Fibroblast of lung (primary cell): Measurements from ENCODE around the gene ST8SIA6. TPM values are rescaled to one million over a fixed set of nuclear protein-coding genes. Genes with fewer than 3 reads are reported as not detected.

ENCODE experiments used
- DNase-seq, 2 donors: peaks; one replicate each; pipeline versions ENCODE4 v3.0.0 to v3.0.0-alpha.2; 2010; ENCODE audit warnings: low read depth in 2 of 2
- H2AFZ ChIP-seq: 2 replicates; pipeline ENCODE4 v1.5.1; 2012; ENCODE audit warnings: low read length, control low read depth, inconsistent platforms
- H3K27ac ChIP-seq: 2 replicates; pipeline ENCODE4 v1.5.1; 2011; ENCODE audit warnings: low read length, control low read depth; ENCODE audit not compliant: insufficient read depth
- H3K27me3 ChIP-seq: 2 replicates; pipeline ENCODE4 v1.5.1; 2011; ENCODE audit warnings: mild to moderate bottlenecking, low read length; ENCODE audit not compliant: control insufficient read depth, insufficient read depth
- H3K36me3 ChIP-seq: 2 replicates; pipeline ENCODE4 v1.5.1; 2011; ENCODE audit warnings: low read length; ENCODE audit not compliant: control insufficient read depth, insufficient read depth
- H3K4me1 ChIP-seq: 2 replicates; pipeline ENCODE4 v1.5.1; 2011; ENCODE audit warnings: low read length; ENCODE audit not compliant: control insufficient read depth, insufficient read depth; ENCODE audit errors: extremely low read depth
- H3K4me2 ChIP-seq: 2 replicates; pipeline ENCODE4 v1.5.1; 2011; ENCODE audit warnings: low read length, control low read depth; ENCODE audit not compliant: insufficient read depth; ENCODE audit errors: extremely low read depth
- H3K4me3 ChIP-seq, 4 experiments: fragments of 200-600 bp in 1 of 4; sonication (generic) in 1 of 4; replicated peaks in 1 of 4; 2 replicates each; pipeline ENCODE4 v1.5.1; 2011 to 2016; ENCODE audit warnings: low read length in 4 of 4, low read depth in 3 of 4, mild to moderate bottlenecking in 3 of 4, control low read depth in 2 of 4, inconsistent platforms in 1 of 4, mixed read lengths in 1 of 4; ENCODE audit not compliant: insufficient read depth in 1 of 4; ENCODE audit errors: control extremely low read depth in 1 of 4
- H3K79me2 ChIP-seq: 2 replicates; pipeline ENCODE4 v1.5.1; 2012; ENCODE audit warnings: mild to moderate bottlenecking, low read length, inconsistent platforms; ENCODE audit not compliant: control insufficient read depth, insufficient read depth
- H3K9ac ChIP-seq: 2 replicates; pipeline ENCODE4 v1.5.1; 2011; ENCODE audit warnings: mild to moderate bottlenecking, low read length, control low read depth; ENCODE audit not compliant: insufficient read depth
- H3K9me3 ChIP-seq: 2 replicates; pipeline ENCODE4 v1.5.1; 2012; ENCODE audit warnings: low read depth, low read length; ENCODE audit not compliant: control insufficient read depth, insufficient read depth
- H4K20me1 ChIP-seq: 2 replicates; pipeline ENCODE4 v1.5.1; 2011; ENCODE audit warnings: low read length; ENCODE audit not compliant: control insufficient read depth, insufficient read depth; ENCODE audit errors: extremely low read depth
- EZH2 ChIP-seq: IDR thresholded peaks from 2 replicates; pipeline ENCODE4 v1.5.1; 2012; ENCODE audit warnings: low read length, control low read depth, mild to moderate bottlenecking; ENCODE audit errors: missing control alignments
- polyA plus RNA-seq, 2 donors: library from polyadenylated mRNA; depleted of rRNA in 1 of 2; stranded (reverse) in 1 of 2; unstranded in 1 of 2; fragments of >200 nt; gene quantifications; 2 replicates each; pipeline ENCODE4 v1.2.1, GENCODE V29; 2011 to 2012; ENCODE audit warnings: missing spikeins in 1 of 2
- total RNA-seq: library from RNA; depleted of rRNA; stranded (reverse); fragments of >200 nt; gene quantifications from 2 replicates; pipeline ENCODE4 v1.2.1, GENCODE V29; 2014
- TF ChIP-seq, protein P1 (sequence below), 2 donors: IDR thresholded peaks in 1 of 2; conservative IDR thresholded peaks in 1 of 2; 1 replicate in 1 of 2; 2 replicates in 1 of 2; pipeline ENCODE4 v1.5.1; 2011 to 2012; ENCODE audit warnings: low read length in 2 of 2, control low read depth in 1 of 2, inconsistent platforms in 1 of 2, low read depth in 1 of 2, mild to moderate bottlenecking in 1 of 2

Gene ST8SIA6
- total and polyA plus RNA-seq, 2 donors (not counting 1 experiment from before 2014, with no cell fraction given), result under 0.01 to 0.05 TPM

DNA sequence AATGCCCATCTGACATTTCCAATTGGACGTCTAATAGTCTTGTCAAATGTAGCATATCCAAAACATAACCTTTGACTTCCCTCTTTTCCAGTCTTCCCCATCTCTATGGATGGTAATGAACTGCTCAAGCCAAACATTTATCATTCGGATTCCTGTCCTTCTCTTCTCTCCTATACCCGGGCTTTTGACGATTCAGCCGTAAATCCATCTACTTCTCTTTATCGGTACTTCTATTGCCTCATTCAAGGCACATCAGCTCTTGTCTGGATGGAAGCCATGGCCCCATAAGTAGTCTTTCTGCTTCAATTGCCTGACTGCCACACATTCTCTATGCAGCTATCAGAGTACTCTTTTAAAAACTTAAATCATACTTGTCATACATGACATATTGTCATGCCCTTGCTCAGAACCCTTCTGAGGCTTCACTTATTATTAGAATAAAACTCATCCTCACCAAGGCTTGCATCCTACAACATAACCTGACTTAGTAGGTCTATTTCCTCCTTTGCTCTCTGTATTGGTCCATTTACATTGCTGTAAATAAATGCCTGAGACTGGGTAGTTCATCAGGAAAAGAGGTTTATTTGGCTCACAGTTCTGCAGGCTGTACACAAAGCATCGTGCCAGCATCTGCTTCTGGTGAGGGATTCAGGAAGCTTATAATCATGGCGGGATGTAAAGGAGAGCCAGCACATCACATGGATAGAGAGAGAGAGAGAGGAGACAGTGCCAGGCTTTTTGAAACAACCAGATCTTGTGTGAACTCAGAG, 37.8 kb downstream of the ST8SIA6 start:
- TF ChIP-seq EZH2, result no peak
- TF ChIP-seq, protein P1, sequence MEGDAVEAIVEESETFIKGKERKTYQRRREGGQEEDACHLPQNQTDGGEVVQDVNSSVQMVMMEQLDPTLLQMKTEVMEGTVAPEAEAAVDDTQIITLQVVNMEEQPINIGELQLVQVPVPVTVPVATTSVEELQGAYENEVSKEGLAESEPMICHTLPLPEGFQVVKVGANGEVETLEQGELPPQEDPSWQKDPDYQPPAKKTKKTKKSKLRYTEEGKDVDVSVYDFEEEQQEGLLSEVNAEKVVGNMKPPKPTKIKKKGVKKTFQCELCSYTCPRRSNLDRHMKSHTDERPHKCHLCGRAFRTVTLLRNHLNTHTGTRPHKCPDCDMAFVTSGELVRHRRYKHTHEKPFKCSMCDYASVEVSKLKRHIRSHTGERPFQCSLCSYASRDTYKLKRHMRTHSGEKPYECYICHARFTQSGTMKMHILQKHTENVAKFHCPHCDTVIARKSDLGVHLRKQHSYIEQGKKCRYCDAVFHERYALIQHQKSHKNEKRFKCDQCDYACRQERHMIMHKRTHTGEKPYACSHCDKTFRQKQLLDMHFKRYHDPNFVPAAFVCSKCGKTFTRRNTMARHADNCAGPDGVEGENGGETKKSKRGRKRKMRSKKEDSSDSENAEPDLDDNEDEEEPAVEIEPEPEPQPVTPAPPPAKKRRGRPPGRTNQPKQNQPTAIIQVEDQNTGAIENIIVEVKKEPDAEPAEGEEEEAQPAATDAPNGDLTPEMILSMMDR (conservative IDR thresholded peaks at IDR 0.05 in 1 of 2, IDR thresholded peaks at IDR 0.05 in 1 of 2; ENCODE audit: low read depth in 1 of 2, low read length in 2 of 2), result no peak
- no peaks in the 10 kb centered on the region for H3K79me2 ChIP-seq

GRCh38 chr10:17415046-17415658, 39.2 kb downstream of the ST8SIA6 start:
- no peak for DNase-seq
- no peak overlapping the region for H3K9ac ChIP-seq
- TF ChIP-seq, protein P1 (conservative IDR thresholded peaks at IDR 0.05 in 1 of 2, IDR thresholded peaks at IDR 0.05 in 1 of 2; ENCODE audit: low read depth in 1 of 2, low read length in 2 of 2), result no peak
- no peak for TF ChIP-seq EZH2
- no peaks in the 10 kb centered on the region for H4K20me1 ChIP-seq
- H3K4me3 ChIP-seq, result no peak overlapping the region
- H3K79me2 ChIP-seq, result no peaks in the 10 kb centered on the region
- H3K36me3 ChIP-seq, result no peaks in the 10 kb centered on the region
- H3K4me2 ChIP-seq, result no peak overlapping the region
- peaks cover 17% of the 10 kb centered on the region for H3K27me3 ChIP-seq
- no peak overlapping the region for H2AFZ ChIP-seq
- no peaks in the 10 kb centered on the region for H3K9me3 ChIP-seq
- no peaks in the 10 kb centered on the region for H3K4me1 ChIP-seq
- H3K27ac ChIP-seq, result no peak overlapping the region

More for the DNA sequence above, 37.8 kb downstream of the ST8SIA6 start:
- Histone ChIP-seq H3K4me2 (no peak overlapping the region), H3K9ac (no peak overlapping the region), H3K27ac (no peak overlapping the region), H3K27me3 (peaks cover 14% of the 10 kb centered on the region), H3K9me3 (no peaks in the 10 kb centered on the region), H3K4me1 (no peaks in the 10 kb centered on the region), H3K4me3 (no peak overlapping the region), H3K36me3 (no peaks in the 10 kb centered on the region), H4K20me1 (no peaks in the 10 kb centered on the region), H2AFZ (no peak overlapping the region)
- no peak for DNase-seq

DNA sequence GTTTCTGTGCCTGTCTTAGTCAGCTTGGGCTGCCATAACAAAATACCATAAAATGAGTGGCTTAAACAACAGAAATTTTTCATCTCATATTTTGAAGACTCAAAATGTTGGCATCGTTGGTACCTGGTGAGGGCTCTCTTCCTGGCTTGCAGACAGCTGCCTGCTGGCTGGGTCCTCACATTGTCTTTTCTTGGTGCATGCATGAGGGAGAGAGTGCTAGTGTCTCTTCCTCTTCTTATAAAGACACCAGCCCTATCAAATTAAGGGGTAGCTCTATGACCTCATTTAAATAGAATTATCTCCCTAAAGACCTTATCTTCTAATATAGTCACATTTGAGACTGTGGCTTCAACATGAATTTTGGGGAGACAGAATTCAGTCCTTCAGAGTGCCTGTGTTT, 39.9 kb downstream of the ST8SIA6 start:
- Histone ChIP-seq H3K9ac (no peak overlapping the region), H3K36me3 (no peaks in the 10 kb centered on the region), H3K27me3 (peaks cover 17% of the 10 kb centered on the region), H2AFZ (no peak overlapping the region), H3K79me2 (no peaks in the 10 kb centered on the region), H3K4me2 (no peak overlapping the region), H3K27ac (no peak overlapping the region), H3K4me3 (no peak overlapping the region), H3K4me1 (no peaks in the 10 kb centered on the region), H4K20me1 (no peaks in the 10 kb centered on the region), H3K9me3 (no peaks in the 10 kb centered on the region)
- TF ChIP-seq, protein P1 (conservative IDR thresholded peaks at IDR 0.05 in 1 of 2, IDR thresholded peaks at IDR 0.05 in 1 of 2; ENCODE audit: low read depth in 1 of 2, low read length in 2 of 2), result no peak
- DNase-seq, result no peak
